ENCODE measurements around the gene ATP8A2. TPM values are rescaled to one million over a fixed set of nuclear protein-coding genes. Genes with fewer than 3 reads are reported as not detected.
A peak's percentile ranks its signal among the peaks of the same experiment; 100 is the strongest.
"Not testable (repeated sequence)": the region's sequence is repeated elsewhere in the genome, so short reads cannot be mapped to it uniquely, and the experiment has no call there.

The ATP8A2 gene
- total RNA-seq, 1 donor from 2014 or later, result 0.40 TPM

DNA sequence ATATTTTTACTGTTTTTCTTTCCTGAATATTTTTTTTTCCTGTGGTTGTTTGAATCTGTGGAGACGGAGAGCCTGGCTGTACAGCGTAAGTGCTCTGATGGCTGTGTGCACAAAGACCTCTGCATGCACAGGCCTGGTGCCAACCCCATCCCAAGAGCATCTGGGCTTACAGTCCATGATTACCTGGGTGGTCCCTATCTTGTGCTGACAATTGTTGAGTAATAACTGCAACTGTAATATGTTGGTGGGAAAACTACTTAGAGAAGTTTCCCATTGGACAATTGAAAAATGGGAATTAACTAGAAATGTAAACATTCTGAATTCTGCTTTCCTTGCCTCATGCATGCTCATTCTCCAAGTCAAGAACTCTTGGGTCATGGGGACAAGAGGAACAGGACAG is 411.3 kb downstream of the ATP8A2 start:
- H3K9me3 Mint-ChIP-seq, result peaks cover 9% of the 10 kb centered on the region
- no peaks in the 10 kb centered on the region for H3K4me1 Mint-ChIP-seq
- no peak overlapping the region for H3K27ac Mint-ChIP-seq
- intact Hi-C loops (cut with micrococcal nuclease), result no loop called here
- no peaks in the 10 kb centered on the region for H3K36me3 Mint-ChIP-seq (ENCODE audit: low read depth)
- DNase-seq, result no peak
- H3K27me3 Mint-ChIP-seq, result peaks cover 2% of the 10 kb centered on the region
- no peak overlapping the region for H3K4me3 Mint-ChIP-seq

- intact Hi-C loops (cut with micrococcal nuclease), result no loop called here
- H3K4me3 Mint-ChIP-seq, result no peak overlapping the region
- no peak overlapping the region for H3K27ac Mint-ChIP-seq
- H3K9me3 Mint-ChIP-seq, result peaks cover 9% of the 10 kb centered on the region
- no peak for DNase-seq
- H3K36me3 Mint-ChIP-seq (ENCODE audit: low read depth), result no peaks in the 10 kb centered on the region
- H3K4me1 Mint-ChIP-seq, result no peaks in the 10 kb centered on the region
- H3K27me3 Mint-ChIP-seq, result peaks cover 2% of the 10 kb centered on the region
Measured at GRCh38 chr13:25783601-25784024, 411.8 kb downstream of the ATP8A2 start.

DNA sequence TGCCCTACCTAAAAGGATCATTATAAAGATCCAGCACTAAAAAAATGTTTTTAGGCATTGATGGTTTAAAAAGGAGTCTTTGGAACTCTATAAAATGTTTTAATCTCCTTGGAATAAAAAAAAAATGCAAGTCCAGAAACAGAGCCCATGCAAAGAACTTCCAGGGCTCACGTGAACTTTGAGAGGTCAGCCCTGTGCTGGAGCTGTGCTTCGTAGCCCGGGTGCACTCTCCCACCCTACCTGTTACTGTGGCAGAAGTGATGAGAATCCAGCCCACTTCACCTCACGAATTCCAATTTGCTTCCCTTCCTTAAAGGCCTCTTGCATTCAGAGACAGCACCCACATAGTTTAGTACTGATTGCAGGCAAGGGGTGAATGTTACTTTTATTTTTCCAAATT is 412.3 kb downstream of the ATP8A2 start:
- H3K27me3 Mint-ChIP-seq, result peaks cover 2% of the 10 kb centered on the region
- intact Hi-C loops (cut with micrococcal nuclease), result no loop called here
- no peak for DNase-seq
- no peaks in the 10 kb centered on the region for H3K36me3 Mint-ChIP-seq (ENCODE audit: low read depth)
- H3K9me3 Mint-ChIP-seq, result peaks cover 10% of the 10 kb centered on the region
- H3K4me1 Mint-ChIP-seq, result no peaks in the 10 kb centered on the region
- no peak overlapping the region for H3K4me3 Mint-ChIP-seq
- H3K27ac Mint-ChIP-seq, result no peak overlapping the region

- H3K36me3 Mint-ChIP-seq (ENCODE audit: low read depth); H3K27me3 Mint-ChIP-seq; intact Hi-C loops (cut with micrococcal nuclease); H3K4me1 Mint-ChIP-seq; DNase-seq; H3K4me3 Mint-ChIP-seq; H3K27ac Mint-ChIP-seq: not testable (repeated sequence)
- H3K9me3 Mint-ChIP-seq, result peaks cover 20% of the 10 kb centered on the region
Measured at GRCh38 chr13:25790137-25790536, 418.4 kb downstream of the ATP8A2 start.

DNA sequence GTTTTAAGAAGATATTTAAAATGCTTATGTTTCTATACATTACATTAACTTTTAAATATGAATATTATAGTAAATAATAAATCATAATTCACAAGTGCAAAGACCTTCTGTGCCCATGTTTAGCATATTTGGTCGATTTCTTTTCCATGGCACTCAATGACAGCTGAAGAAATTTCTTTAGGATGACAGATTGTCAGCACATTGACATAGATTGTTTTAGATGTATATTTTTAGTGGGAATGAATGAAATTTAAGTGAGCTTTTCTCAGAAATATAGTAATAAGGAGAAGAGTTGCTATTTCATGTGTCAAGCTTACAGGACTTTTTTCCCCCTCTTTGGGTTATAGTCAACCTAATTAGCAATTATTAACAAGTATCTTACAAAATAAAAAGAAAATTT is 423.5 kb downstream of the ATP8A2 start:
- H3K9me3 Mint-ChIP-seq, result peaks cover 7% of the 10 kb centered on the region
- H3K27me3 Mint-ChIP-seq, result peaks cover 2% of the 10 kb centered on the region
- no peak overlapping the region for H3K27ac Mint-ChIP-seq
- DNase-seq, result no peak
- no peaks in the 10 kb centered on the region for H3K36me3 Mint-ChIP-seq (ENCODE audit: low read depth)
- H3K4me1 Mint-ChIP-seq, result no peaks in the 10 kb centered on the region
- intact Hi-C loops (cut with micrococcal nuclease), result no loop called here
- no peak overlapping the region for H3K4me3 Mint-ChIP-seq

DNA sequence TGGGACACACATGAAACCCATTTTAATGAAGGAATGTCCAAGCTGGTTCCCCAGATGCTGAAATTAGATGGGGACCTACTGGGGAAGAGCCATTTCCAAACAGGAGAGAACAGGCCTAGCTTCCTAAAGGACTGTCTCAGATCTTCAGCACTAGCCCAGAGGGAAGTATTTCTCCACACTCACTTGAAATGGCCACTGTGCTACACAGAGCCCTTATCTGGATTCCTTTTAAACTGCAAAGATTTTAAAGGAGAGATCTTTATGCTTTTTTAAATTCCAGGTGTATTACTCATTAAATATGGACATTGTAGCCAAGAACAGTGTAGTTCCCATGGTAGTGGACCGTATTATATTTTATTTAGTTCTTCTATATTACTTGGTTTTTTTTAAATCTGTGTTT is 424.7 kb downstream of the ATP8A2 start:
- DNase-seq, result no peak
- peaks cover 7% of the 10 kb centered on the region for H3K9me3 Mint-ChIP-seq
- no peak overlapping the region for H3K27ac Mint-ChIP-seq
- H3K4me3 Mint-ChIP-seq, result no peak overlapping the region
- peaks cover 2% of the 10 kb centered on the region for H3K27me3 Mint-ChIP-seq
- no peaks in the 10 kb centered on the region for H3K36me3 Mint-ChIP-seq (ENCODE audit: low read depth)
- H3K4me1 Mint-ChIP-seq, result no peaks in the 10 kb centered on the region
- intact Hi-C loops (cut with micrococcal nuclease), result no loop called here

DNA sequence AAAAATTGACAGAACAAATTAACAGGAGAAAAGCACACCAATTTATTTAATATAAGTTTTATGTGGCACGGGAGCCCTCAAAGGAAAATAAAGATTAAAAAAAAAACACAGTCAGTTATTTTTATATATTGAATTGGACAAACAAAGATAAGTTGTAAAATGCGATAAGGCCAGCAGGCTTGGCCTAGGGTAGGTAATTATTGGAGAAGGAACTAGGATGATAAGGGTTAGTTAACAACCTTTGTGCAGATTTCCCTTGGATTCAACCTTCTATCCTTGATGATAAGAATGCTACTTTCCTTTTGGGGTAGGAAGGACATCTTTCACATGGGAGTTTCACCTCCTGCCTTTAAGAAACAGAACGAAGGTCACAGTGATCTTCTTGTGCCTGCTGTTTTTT is 427.2 kb downstream of the ATP8A2 start:
- H3K27ac Mint-ChIP-seq, result no peak overlapping the region
- no peak for DNase-seq
- H3K4me1 Mint-ChIP-seq, result peaks cover 2% of the 10 kb centered on the region
- intact Hi-C loops (cut with micrococcal nuclease), result no loop called here
- peaks cover 6% of the 10 kb centered on the region for H3K9me3 Mint-ChIP-seq
- H3K36me3 Mint-ChIP-seq (ENCODE audit: low read depth), result peaks cover 1% of the 10 kb centered on the region
- H3K27me3 Mint-ChIP-seq, result no peaks in the 10 kb centered on the region
- H3K4me3 Mint-ChIP-seq, result no peak overlapping the region

GRCh38 chr13:25800523-25800922 is 428.7 kb downstream of the ATP8A2 start:
- H3K4me1 Mint-ChIP-seq, result peaks cover 4% of the 10 kb centered on the region
- H3K4me3 Mint-ChIP-seq, result no peak overlapping the region
- no peak overlapping the region for H3K27ac Mint-ChIP-seq
- peaks cover 8% of the 10 kb centered on the region for H3K36me3 Mint-ChIP-seq (ENCODE audit: low read depth)
- no peak for DNase-seq
- no peaks in the 10 kb centered on the region for H3K27me3 Mint-ChIP-seq
- peaks cover 10% of the 10 kb centered on the region for H3K9me3 Mint-ChIP-seq
- intact Hi-C loops (cut with micrococcal nuclease), result no loop called here

GRCh38 chr13:25802579-25802978 is 430.8 kb downstream of the ATP8A2 start:
- Mint-ChIP-seq H3K36me3 (ENCODE audit: low read depth) (peaks cover 13% of the 10 kb centered on the region), H3K4me3 (no peak overlapping the region), H3K27ac (no peak overlapping the region), H3K27me3 (no peaks in the 10 kb centered on the region), H3K4me1 (peaks cover 16% of the 10 kb centered on the region), H3K9me3 (peaks cover 16% of the 10 kb centered on the region)
- intact Hi-C loops (cut with micrococcal nuclease), result no loop called here
- DNase-seq, result no peak

DNA sequence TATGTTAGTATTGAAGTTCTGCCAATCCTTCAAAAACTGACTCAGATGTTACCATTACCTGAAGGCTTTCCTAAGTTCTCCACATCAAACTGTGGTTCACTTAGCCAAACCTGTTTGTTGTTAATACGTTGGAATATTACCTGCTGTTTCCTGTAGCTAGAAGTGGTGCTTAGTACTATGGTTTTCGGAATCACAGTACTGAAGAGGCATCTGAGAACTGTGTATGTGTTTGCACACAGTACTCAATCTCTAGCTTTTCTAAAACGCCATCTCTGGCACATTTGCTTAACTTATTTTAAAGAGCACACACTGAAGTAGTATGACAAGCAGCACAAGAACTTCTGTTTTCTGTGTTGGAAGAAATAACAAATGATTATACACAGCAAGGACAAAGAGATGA is 431.9 kb downstream of the ATP8A2 start:
- Mint-ChIP-seq H3K36me3 (ENCODE audit: low read depth) (peaks cover 14% of the 10 kb centered on the region), H3K27ac (no peak overlapping the region), H3K9me3 (peaks cover 16% of the 10 kb centered on the region), H3K4me1 (peaks cover 16% of the 10 kb centered on the region), H3K4me3 (no peak overlapping the region), H3K27me3 (no peaks in the 10 kb centered on the region)
- intact Hi-C loops (cut with micrococcal nuclease), result no loop called here
- no peak for DNase-seq

DNA sequence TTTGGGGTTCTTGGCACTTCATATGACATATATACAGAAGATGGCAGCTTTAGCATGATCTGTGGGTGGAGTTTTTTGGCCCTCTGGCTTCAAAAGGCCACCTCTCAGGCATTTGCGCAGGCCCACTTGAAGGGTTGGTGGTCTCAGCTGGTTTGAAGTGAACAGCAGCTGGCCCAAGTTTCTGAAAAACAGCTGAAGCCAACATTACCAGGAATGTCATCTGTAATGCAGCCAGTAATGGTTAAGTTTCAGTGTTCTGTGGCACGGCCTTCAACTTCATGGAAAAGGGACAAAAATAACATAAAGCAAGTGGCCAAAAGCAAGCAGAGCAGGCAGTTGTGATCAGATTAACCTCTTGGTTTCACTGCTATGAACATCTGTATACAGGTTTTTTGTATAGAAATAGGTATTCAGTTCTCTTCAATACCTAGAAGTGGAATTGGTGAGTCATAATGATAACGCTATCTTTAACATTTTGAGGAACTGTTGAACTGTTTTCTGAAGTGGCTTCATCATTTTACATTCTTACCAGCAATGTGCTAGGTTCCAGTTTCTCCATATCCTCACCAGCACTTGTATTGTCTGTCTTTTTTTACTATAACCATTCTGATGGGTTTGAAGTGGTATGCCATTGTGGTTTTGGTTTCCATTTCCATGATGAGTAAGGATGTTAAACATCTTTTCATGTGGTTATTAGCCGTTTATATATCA is 434.6 kb downstream of the ATP8A2 start:
- H3K9me3 Mint-ChIP-seq, result peaks cover 27% of the 10 kb centered on the region
- peak; percentile 72 for DNase-seq
- peak overlapping the region; percentile 73 for H3K27ac Mint-ChIP-seq
- H3K4me3 Mint-ChIP-seq, result no peak overlapping the region
- peaks cover 16% of the 10 kb centered on the region for H3K4me1 Mint-ChIP-seq
- H3K36me3 Mint-ChIP-seq (ENCODE audit: low read depth), result peaks cover 20% of the 10 kb centered on the region
- intact Hi-C loops (cut with micrococcal nuclease), result loop anchor here (1.0 to 2.0 kb wide), 3 partner anchors 41 to 96 kb away; no protein-coding TSS in a partner anchor
- no peaks in the 10 kb centered on the region for H3K27me3 Mint-ChIP-seq

- intact Hi-C loops (cut with micrococcal nuclease), result loop anchor here (2.0 kb wide), 2 partner anchors 45 to 95 kb away; no protein-coding TSS in a partner anchor
- H3K27ac Mint-ChIP-seq, result no peak overlapping the region
- no peak for DNase-seq
- H3K4me1 Mint-ChIP-seq, result peaks cover 16% of the 10 kb centered on the region
- no peak overlapping the region for H3K4me3 Mint-ChIP-seq
- peaks cover 36% of the 10 kb centered on the region for H3K9me3 Mint-ChIP-seq
- no peaks in the 10 kb centered on the region for H3K27me3 Mint-ChIP-seq
- H3K36me3 Mint-ChIP-seq (ENCODE audit: low read depth), result peaks cover 21% of the 10 kb centered on the region
Measured at GRCh38 chr13:25807562-25807961, 435.8 kb downstream of the ATP8A2 start.

DNA sequence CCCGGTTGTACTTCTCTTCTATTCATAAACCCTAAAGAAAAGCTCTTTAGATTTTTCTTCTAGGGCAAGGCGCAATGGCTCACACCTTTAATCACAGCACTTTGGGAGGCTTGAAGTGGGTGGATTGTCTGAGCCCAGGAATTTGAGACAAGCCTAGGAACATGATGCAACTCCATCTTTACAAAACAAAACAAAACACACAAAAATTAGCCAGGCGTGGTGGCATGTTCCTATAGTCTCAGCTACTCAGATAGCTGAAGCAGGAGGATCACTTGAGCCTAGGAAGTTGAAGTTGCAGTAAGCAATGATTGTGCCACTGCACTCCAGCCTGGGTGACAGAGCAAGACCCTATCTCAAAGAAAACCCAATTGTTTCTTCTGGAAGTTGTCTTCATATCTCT is 439.7 kb downstream of the ATP8A2 start:
- Mint-ChIP-seq H3K4me1 (peaks cover 4% of the 10 kb centered on the region), H3K27ac (no peak overlapping the region), H3K36me3 (ENCODE audit: low read depth) (peaks cover 9% of the 10 kb centered on the region), H3K4me3 (no peak overlapping the region), H3K9me3 (peaks cover 30% of the 10 kb centered on the region), H3K27me3 (no peaks in the 10 kb centered on the region)
- DNase-seq, result no peak
- intact Hi-C loops (cut with micrococcal nuclease), result no loop called here

DNA sequence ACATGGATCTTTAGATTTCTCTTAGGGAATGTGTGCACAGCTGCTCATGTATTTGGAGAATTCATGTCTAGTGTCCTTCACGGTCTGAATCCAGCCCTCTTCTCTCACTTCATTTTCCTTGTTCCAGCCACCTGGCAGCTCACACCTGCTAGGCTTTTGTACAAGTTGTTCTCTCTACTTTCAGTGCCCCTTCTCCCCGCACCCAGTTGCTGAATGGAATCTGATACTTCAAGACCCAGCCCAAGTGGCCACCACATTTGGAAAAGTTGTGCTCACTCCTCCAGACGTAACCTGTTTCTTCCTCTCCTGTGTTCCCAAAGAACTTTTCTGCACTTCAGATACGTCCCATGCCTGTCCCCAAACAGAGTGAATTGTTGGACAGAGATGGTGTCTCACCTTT is 444.5 kb downstream of the ATP8A2 start:
- H3K9me3 Mint-ChIP-seq, result peaks cover 19% of the 10 kb centered on the region
- intact Hi-C loops (cut with micrococcal nuclease), result no loop called here
- H3K27me3 Mint-ChIP-seq, result peaks cover 3% of the 10 kb centered on the region
- no peaks in the 10 kb centered on the region for H3K4me1 Mint-ChIP-seq
- no peak overlapping the region for H3K4me3 Mint-ChIP-seq
- peaks cover 2% of the 10 kb centered on the region for H3K36me3 Mint-ChIP-seq (ENCODE audit: low read depth)
- DNase-seq, result no peak
- no peak overlapping the region for H3K27ac Mint-ChIP-seq

Measured in activated CD4-positive, alpha-beta T cell treated with anti-CD3 and anti-CD28 coated beads, Interleukin-2, amount 10 ng/mL, durations not matched to agents 24 days and 14 days (primary cell).